ENCODE data around the gene LIN7A. TPM values are rescaled to one million over a fixed set of nuclear protein-coding genes. Genes with fewer than 3 reads are reported as not detected.

The LIN7A gene, protein sequence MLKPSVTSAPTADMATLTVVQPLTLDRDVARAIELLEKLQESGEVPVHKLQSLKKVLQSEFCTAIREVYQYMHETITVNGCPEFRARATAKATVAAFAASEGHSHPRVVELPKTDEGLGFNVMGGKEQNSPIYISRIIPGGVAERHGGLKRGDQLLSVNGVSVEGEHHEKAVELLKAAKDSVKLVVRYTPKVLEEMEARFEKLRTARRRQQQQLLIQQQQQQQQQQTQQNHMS
- total RNA-seq (not detected), polyA plus RNA-seq (not detected)

GRCh38 chr12:80937391-80938238 lies at the start of gene LIN7A:
LIN7A (minus strand) TSS chr12:80937934; CDS start chr12:80937722, 212 bp downstream.
- H3K27ac ChIP-seq (ENCODE audit: low read depth, low read length) = no peak within 1 kb of the TSS
- Mint-ChIP-seq H3K4me1 (no peaks in the 10 kb centered on the region), H3K9me3 (peaks cover 0 to 10% (median 5%) of the 10 kb centered on the region in 5 donors), H3K36me3 (no peaks in the 10 kb centered on the region), H3K27me3 (peaks cover 9 to 18% of the 10 kb centered on the region in 2 donors), H3K4me3 (no peak within 1 kb of the TSS), H3K27ac (no peak within 1 kb of the TSS)
- no peak for DNase-seq
- H3K4me3 ChIP-seq (ENCODE audit: low read length) = no peak within 1 kb of the TSS
- H3K9me3 ChIP-seq (ENCODE audit: low read length) = no peaks in the 10 kb centered on the region
- ChIA-PET POLR2A (no interaction called here), CTCF (no interaction called here)
- H3K4me1 ChIP-seq (ENCODE audit: insufficient read depth, low read length) = no peaks in the 10 kb centered on the region
- H3K36me3 ChIP-seq (ENCODE audit: insufficient read depth, low read length) = no peaks in the 10 kb centered on the region
- no peaks in the 10 kb centered on the region for H3K27me3 ChIP-seq (ENCODE audit: insufficient read depth, low read length, poor library complexity, severe bottlenecking)

DNA sequence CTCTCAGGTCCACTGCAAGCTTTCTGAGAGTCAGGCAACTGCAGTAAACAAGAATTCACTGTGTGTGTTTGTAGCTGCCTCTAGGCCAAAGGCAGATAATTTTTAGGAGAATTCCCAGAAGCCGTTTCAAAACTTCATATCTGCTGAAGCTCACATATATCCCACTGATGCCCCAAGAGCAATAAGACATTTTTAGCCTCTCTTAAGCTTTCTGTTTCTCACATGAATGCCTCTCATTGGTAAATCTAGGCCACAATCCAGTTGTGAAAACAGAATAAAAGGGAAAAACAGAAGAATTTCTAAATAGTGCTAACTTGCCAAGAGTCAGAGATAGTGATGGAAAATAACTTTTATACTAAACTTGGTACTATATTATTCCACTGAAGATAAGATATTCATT lies 48.5 kb upstream of the LIN7A start:
- H3K4me1 ChIP-seq (ENCODE audit: insufficient read depth, low read length) = no peaks in the 10 kb centered on the region
- Mint-ChIP-seq H3K4me1 (no peaks in the 10 kb centered on the region), H3K4me3 (no peak overlapping the region), H3K27me3 (no peaks in the 10 kb centered on the region), H3K36me3 (no peaks in the 10 kb centered on the region), H3K27ac (no peak overlapping the region), H3K9me3 (peaks cover 4 to 27% (median 13%) of the 10 kb centered on the region in 5 donors)
- H3K27ac ChIP-seq (ENCODE audit: low read depth, low read length) = no peak overlapping the region
- H3K4me3 ChIP-seq (ENCODE audit: low read length) = no peak overlapping the region
- CTCF ChIA-PET = no interaction called here
- no peak for DNase-seq
- H3K27me3 ChIP-seq (ENCODE audit: insufficient read depth, low read length, poor library complexity, severe bottlenecking) = no peaks in the 10 kb centered on the region
- no peaks in the 10 kb centered on the region for H3K36me3 ChIP-seq (ENCODE audit: insufficient read depth, low read length)
- POLR2A ChIA-PET = no interaction called here
- H3K9me3 ChIP-seq (ENCODE audit: low read length) = peaks cover 4% of the 10 kb centered on the region

- Mint-ChIP-seq H3K27ac (no peak overlapping the region), H3K4me3 (no peak overlapping the region)
- POLR2A ChIA-PET = no interaction called here
These were observed 42.1 kb upstream of the LIN7A start for GRCh38 chr12:80979816-80980215.

DNA sequence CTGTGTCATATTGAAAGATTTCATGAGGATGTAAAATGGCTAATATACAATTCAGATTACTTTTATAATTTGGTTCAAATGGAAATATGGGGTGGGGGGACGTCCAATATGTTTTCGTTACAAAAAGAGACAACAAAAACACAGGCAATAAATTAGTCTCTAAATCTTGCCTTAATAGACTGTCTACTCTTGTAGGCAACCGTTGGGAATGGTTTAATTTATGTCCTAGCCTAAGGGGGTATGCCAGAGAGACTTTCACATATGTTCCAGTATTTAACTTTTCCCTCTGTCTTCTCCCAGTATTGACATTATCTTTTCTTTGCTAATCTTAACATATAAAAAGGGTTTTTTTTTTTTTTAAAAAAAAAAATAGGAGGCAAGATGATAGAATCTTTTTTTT lies 41.5 kb upstream of the LIN7A start:
- no peak for DNase-seq
- Histone ChIP-seq H3K4me1 (ENCODE audit: insufficient read depth, low read length) (no peaks in the 10 kb centered on the region), H3K4me3 (ENCODE audit: low read length) (no peak overlapping the region), H3K9me3 (ENCODE audit: low read length) (no peaks in the 10 kb centered on the region), H3K27me3 (ENCODE audit: insufficient read depth, low read length, poor library complexity, severe bottlenecking) (no peaks in the 10 kb centered on the region), H3K27ac (ENCODE audit: low read depth, low read length) (no peak overlapping the region), H3K36me3 (ENCODE audit: insufficient read depth, low read length) (no peaks in the 10 kb centered on the region)
- Mint-ChIP-seq H3K9me3 (peaks cover 9 to 29% (median 14%) of the 10 kb centered on the region in 5 donors), H3K27me3 (no peaks in the 10 kb centered on the region), H3K27ac (no peak overlapping the region), H3K4me1 (no peaks in the 10 kb centered on the region), H3K4me3 (no peak overlapping the region), H3K36me3 (no peaks in the 10 kb centered on the region)
- ChIA-PET CTCF (no interaction called here), POLR2A (no interaction called here)

More at GRCh38 chr12:80979816-80980215, 42.1 kb upstream of the LIN7A start:
- Histone ChIP-seq H3K9me3 (ENCODE audit: low read length) (no peaks in the 10 kb centered on the region), H3K36me3 (ENCODE audit: insufficient read depth, low read length) (no peaks in the 10 kb centered on the region), H3K4me1 (ENCODE audit: insufficient read depth, low read length) (no peaks in the 10 kb centered on the region), H3K27me3 (ENCODE audit: insufficient read depth, low read length, poor library complexity, severe bottlenecking) (no peaks in the 10 kb centered on the region), H3K27ac (ENCODE audit: low read depth, low read length) (no peak overlapping the region), H3K4me3 (ENCODE audit: low read length) (no peak overlapping the region)
- DNase-seq = no peak
- no peaks in the 10 kb centered on the region for H3K27me3 Mint-ChIP-seq
- CTCF ChIA-PET = no interaction called here
- H3K36me3 Mint-ChIP-seq = no peaks in the 10 kb centered on the region
- H3K9me3 Mint-ChIP-seq = peaks cover 9 to 29% (median 19%) of the 10 kb centered on the region in 5 donors
- no peaks in the 10 kb centered on the region for H3K4me1 Mint-ChIP-seq

- no peaks in the 10 kb centered on the region for H3K27me3 ChIP-seq (ENCODE audit: insufficient read depth, low read length, poor library complexity, severe bottlenecking)
- Mint-ChIP-seq H3K4me3 (no peak overlapping the region), H3K4me1 (no peaks in the 10 kb centered on the region), H3K9me3 (peaks cover 7 to 22% (median 9%) of the 10 kb centered on the region in 5 donors), H3K27ac (no peak overlapping the region), H3K36me3 (no peaks in the 10 kb centered on the region), H3K27me3 (no peaks in the 10 kb centered on the region)
- ChIA-PET CTCF (no interaction called here), POLR2A (no interaction called here)
- no peaks in the 10 kb centered on the region for H3K36me3 ChIP-seq (ENCODE audit: insufficient read depth, low read length)
- no peaks in the 10 kb centered on the region for H3K4me1 ChIP-seq (ENCODE audit: insufficient read depth, low read length)
- H3K27ac ChIP-seq (ENCODE audit: low read depth, low read length) = no peak overlapping the region
- H3K4me3 ChIP-seq (ENCODE audit: low read length) = no peak overlapping the region
- H3K9me3 ChIP-seq (ENCODE audit: low read length) = no peaks in the 10 kb centered on the region
- DNase-seq = no peak
These were observed 39.6 kb upstream of the LIN7A start for GRCh38 chr12:80977346-80977745.

GRCh38 chr12:80968326-80968725 lies 30.6 kb upstream of the LIN7A start:
- H3K4me1 Mint-ChIP-seq = no peaks in the 10 kb centered on the region
- POLR2A ChIA-PET = no interaction called here
- H3K9me3 Mint-ChIP-seq = peaks cover 0 to 6% (median 3%) of the 10 kb centered on the region in 5 donors

DNA sequence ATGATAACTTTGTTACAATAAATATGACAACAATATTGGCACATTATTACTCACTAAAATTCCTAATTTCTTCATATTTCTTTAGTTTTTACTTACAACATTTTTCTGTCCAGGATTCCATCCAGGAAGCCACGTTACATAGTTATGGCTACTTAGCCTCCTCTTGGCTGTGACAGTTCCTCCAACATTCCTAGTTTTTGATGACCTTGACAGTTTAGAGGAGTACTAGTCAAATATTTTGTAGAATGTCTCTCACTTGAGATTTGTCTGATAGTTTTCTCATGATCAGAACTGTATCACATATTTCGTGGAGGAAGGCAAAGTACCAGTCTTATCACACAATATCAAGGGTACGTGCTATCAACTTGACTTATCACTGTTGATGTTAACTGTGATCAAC lies 29.8 kb upstream of the LIN7A start:
- H3K27me3 ChIP-seq (ENCODE audit: insufficient read depth, low read length, poor library complexity, severe bottlenecking) = no peaks in the 10 kb centered on the region
- CTCF ChIA-PET = no interaction called here
- H3K27ac ChIP-seq (ENCODE audit: low read depth, low read length) = no peak overlapping the region
- no peaks in the 10 kb centered on the region for H3K27me3 Mint-ChIP-seq
- no peak overlapping the region for H3K4me3 ChIP-seq (ENCODE audit: low read length)
- H3K27ac Mint-ChIP-seq = no peak overlapping the region
- H3K9me3 Mint-ChIP-seq = peaks cover 0 to 6% (median 3%) of the 10 kb centered on the region in 5 donors
- POLR2A ChIA-PET = no interaction called here
- H3K36me3 Mint-ChIP-seq = no peaks in the 10 kb centered on the region
- no peak for DNase-seq
- no peak overlapping the region for H3K4me3 Mint-ChIP-seq
- no peaks in the 10 kb centered on the region for H3K4me1 ChIP-seq (ENCODE audit: insufficient read depth, low read length)
- H3K4me1 Mint-ChIP-seq = no peaks in the 10 kb centered on the region
- no peaks in the 10 kb centered on the region for H3K36me3 ChIP-seq (ENCODE audit: insufficient read depth, low read length)
- no peaks in the 10 kb centered on the region for H3K9me3 ChIP-seq (ENCODE audit: low read length)

More at GRCh38 chr12:80968326-80968725, 30.6 kb upstream of the LIN7A start:
- CTCF ChIA-PET = no interaction called here
- Mint-ChIP-seq H3K36me3 (no peaks in the 10 kb centered on the region), H3K4me3 (no peak overlapping the region), H3K27ac (no peak overlapping the region), H3K27me3 (no peaks in the 10 kb centered on the region)
- Histone ChIP-seq H3K27me3 (ENCODE audit: insufficient read depth, low read length, poor library complexity, severe bottlenecking) (no peaks in the 10 kb centered on the region), H3K4me1 (ENCODE audit: insufficient read depth, low read length) (no peaks in the 10 kb centered on the region), H3K4me3 (ENCODE audit: low read length) (no peak overlapping the region), H3K36me3 (ENCODE audit: insufficient read depth, low read length) (no peaks in the 10 kb centered on the region), H3K9me3 (ENCODE audit: low read length) (no peaks in the 10 kb centered on the region), H3K27ac (ENCODE audit: low read depth, low read length) (no peak overlapping the region)
- DNase-seq = no peak

DNA sequence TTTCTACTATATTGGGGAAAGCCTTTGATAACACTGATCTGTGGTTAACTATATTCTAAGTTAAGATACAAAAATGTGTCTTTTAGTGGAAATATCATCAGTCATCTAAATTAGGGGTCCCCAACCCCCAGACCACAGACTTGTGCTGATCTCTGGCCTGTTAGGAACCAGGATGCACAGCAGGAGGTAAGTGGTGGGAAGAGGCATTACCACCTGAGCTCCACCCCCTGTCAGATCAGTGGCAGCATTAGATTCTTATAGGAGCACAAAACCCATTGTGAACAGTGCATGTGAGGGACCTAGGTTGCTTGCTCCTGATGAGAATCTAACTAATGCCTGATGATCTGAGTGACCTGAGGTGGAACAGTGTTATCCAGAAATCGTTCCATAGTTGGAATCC lies 28.3 kb upstream of the LIN7A start:
- H3K9me3 ChIP-seq (ENCODE audit: low read length) = no peaks in the 10 kb centered on the region
- no peaks in the 10 kb centered on the region for H3K27me3 ChIP-seq (ENCODE audit: insufficient read depth, low read length, poor library complexity, severe bottlenecking)
- ChIA-PET CTCF (no interaction called here), POLR2A (no interaction called here)
- Mint-ChIP-seq H3K4me1 (no peaks in the 10 kb centered on the region), H3K27ac (no peak overlapping the region), H3K36me3 (no peaks in the 10 kb centered on the region), H3K9me3 (peaks cover 0 to 14% (median 5%) of the 10 kb centered on the region in 5 donors), H3K27me3 (no peaks in the 10 kb centered on the region), H3K4me3 (no peak overlapping the region)
- H3K27ac ChIP-seq (ENCODE audit: low read depth, low read length) = no peak overlapping the region
- H3K36me3 ChIP-seq (ENCODE audit: insufficient read depth, low read length) = no peaks in the 10 kb centered on the region
- no peak for DNase-seq
- no peak overlapping the region for H3K4me3 ChIP-seq (ENCODE audit: low read length)
- no peaks in the 10 kb centered on the region for H3K4me1 ChIP-seq (ENCODE audit: insufficient read depth, low read length)

Data from CD8-positive, alpha-beta memory T cell (primary cell).